H1 (cell line): ENCODE results near the gene RPL37. TPM values are rescaled to one million over a fixed set of nuclear protein-coding genes. Genes with fewer than 3 reads are reported as not detected.

ENCODE experiments used
- CTCF ChIA-PET: fragments of 300-600 bp; sonication (Branson Sonifier 250); formaldehyde crosslinking; loops from one replicate; lab custom pipeline; 2021; ENCODE audit not compliant: partially characterized antibody; lab: Charles Lee
- POLR2A ChIA-PET: fragments of 300-600 bp; sonication (Branson Sonifier 250); formaldehyde crosslinking; loops from one replicate; lab custom pipeline; 2021; ENCODE audit warnings: inconsistent platforms; ENCODE audit not compliant: partially characterized antibody; lab: Charles Lee
- DNase-seq, 2 experiments: peaks; one replicate each; pipeline versions ENCODE4 v3.0.0 to v3.0.0-alpha.2; 2010 to 2022; ENCODE audit warnings: low spot score in 2 of 2, low read depth in 1 of 2, mixed read lengths in 1 of 2
- FAIRE-seq: peaks from 2 replicates; lab custom pipeline; 2011; peaks lifted over from hg19 to GRCh38; lab: Jason Lieb, UNC
- H2AFZ ChIP-seq: 2 replicates; pipeline ENCODE4 v1.8.1; 2012; ENCODE audit warnings: low read length, inconsistent platforms
- H2AK5ac ChIP-seq: 2 replicates; pipeline ENCODE4 v1.6.1; 2013; ENCODE audit warnings: low read depth, low read length
- H2BK120ac ChIP-seq: replicated peaks from 2 replicates; pipeline ENCODE3; 2013; ENCODE audit warnings: low read depth, low read length, inconsistent platforms
- H2BK12ac ChIP-seq: 2 replicates; pipeline ENCODE4 v1.6.1; 2013; ENCODE audit warnings: low read depth, low read length
- H2BK15ac ChIP-seq: 2 replicates; pipeline ENCODE4 v1.6.1; 2013; ENCODE audit warnings: low read length
- H2BK20ac ChIP-seq: 2 replicates; pipeline ENCODE4 v1.6.1; 2013; ENCODE audit warnings: low read length
- H2BK5ac ChIP-seq: 2 replicates; pipeline ENCODE4 v1.6.1; 2013; ENCODE audit warnings: low read depth, low read length
- H3K14ac ChIP-seq: 2 replicates; pipeline ENCODE4 v1.6.1; 2013; ENCODE audit warnings: inconsistent platforms; ENCODE audit not compliant: insufficient read length
- H3K18ac ChIP-seq: 2 replicates; pipeline ENCODE4 v1.6.1; 2013; ENCODE audit warnings: low read length; ENCODE audit errors: extremely low read depth
- H3K23ac ChIP-seq: 2 replicates; pipeline ENCODE4 v1.6.1; 2013; ENCODE audit warnings: inconsistent platforms; ENCODE audit not compliant: insufficient read length
- H3K23me2 ChIP-seq: 2 replicates; pipeline ENCODE4 v1.6.1; 2013; ENCODE audit warnings: low read depth, low read length
- H3K27ac ChIP-seq: 2 replicates; pipeline ENCODE4 v1.6.1; 2011; ENCODE audit warnings: low read depth, low read length, inconsistent platforms
- H3K27me3 ChIP-seq, 4 experiments: replicated peaks in 1 of 4; 1 replicate in 1 of 4; 2 replicates in 3 of 4; pipeline versions ENCODE4 v1.6.1 to v1.8.1; 2011 to 2013; ENCODE audit warnings: low read length in 3 of 4, mild to moderate bottlenecking in 3 of 4, inconsistent platforms in 2 of 4, mixed read lengths in 2 of 4, moderate library complexity in 1 of 4; ENCODE audit not compliant: control insufficient read depth in 3 of 4, insufficient read depth in 3 of 4; ENCODE audit errors: extremely low read depth in 1 of 4
- H3K36me3 ChIP-seq, 4 experiments: 2 replicates each; pipeline versions ENCODE4 v1.6.1 to v1.8.1; 2011 to 2013; ENCODE audit warnings: mild to moderate bottlenecking in 4 of 4, low read length in 3 of 4, moderate library complexity in 2 of 4, control low read depth in 1 of 4, inconsistent platforms in 1 of 4; ENCODE audit not compliant: insufficient read depth in 4 of 4, control insufficient read depth in 2 of 4
- H3K4ac ChIP-seq: replicated peaks from 2 replicates; pipeline ENCODE3; 2013; ENCODE audit warnings: low read length, low read depth, mixed read lengths, inconsistent platforms; ENCODE audit not compliant: insufficient read length
- H3K4me1 ChIP-seq, 4 experiments: replicated peaks in 1 of 4; 1 replicate in 1 of 4; 2 replicates in 3 of 4; pipeline versions ENCODE4 v1.6.1 to v1.8.1; 2011 to 2013; ENCODE audit warnings: low read length in 3 of 4, inconsistent platforms in 2 of 4, mixed read lengths in 1 of 4; ENCODE audit not compliant: insufficient read depth in 4 of 4, control insufficient read depth in 3 of 4
- H3K4me2 ChIP-seq, 2 experiments: 2 replicates each; pipeline versions ENCODE4 v1.6.1 to v1.8.1; 2011 to 2013; ENCODE audit warnings: low read depth in 2 of 2, low read length in 2 of 2, control low read depth in 1 of 2, inconsistent platforms in 1 of 2, mild to moderate bottlenecking in 1 of 2; ENCODE audit not compliant: insufficient read depth in 1 of 2
- H3K4me3 ChIP-seq, 4 experiments: fragments of 200-600, 300-600 bp in 1 of 4; sonication (generic), shearing (Covaris generic), sonication (Bioruptor Twin) in 1 of 4; 2 replicates each; pipeline versions ENCODE4 v1.5.1 to v1.8.1; 2011 to 2016; ENCODE audit warnings: low read length in 4 of 4, low read depth in 3 of 4, control low read depth in 2 of 4, inconsistent platforms in 2 of 4, mild to moderate bottlenecking in 2 of 4, mixed read lengths in 1 of 4, moderate library complexity in 1 of 4; ENCODE audit not compliant: insufficient read depth in 2 of 4; ENCODE audit errors: extremely low read depth in 1 of 4
- H3K56ac ChIP-seq: replicated peaks from 2 replicates; pipeline ENCODE3; 2013; ENCODE audit warnings: low read depth, mild to moderate bottlenecking, mixed read lengths, low read length, inconsistent platforms; ENCODE audit not compliant: insufficient read length
- H3K79me1 ChIP-seq: 2 replicates; pipeline ENCODE4 v1.6.1; 2013; ENCODE audit warnings: low read depth, low read length, control low read depth
- H3K79me2 ChIP-seq, 2 experiments: 2 replicates each; pipeline versions ENCODE4 v1.6.1 to v1.8.1; 2012 to 2013; ENCODE audit warnings: low read length in 2 of 2, mild to moderate bottlenecking in 2 of 2, inconsistent platforms in 1 of 2; ENCODE audit not compliant: insufficient read depth in 2 of 2, control insufficient read depth in 1 of 2
- H3K9ac ChIP-seq, 4 experiments: replicated peaks in 1 of 4; 1 replicate in 1 of 4; 2 replicates in 3 of 4; pipeline versions ENCODE4 v1.6.1 to v1.8.1; 2011 to 2013; ENCODE audit warnings: low read depth in 3 of 4, low read length in 3 of 4, control low read depth in 2 of 4, mild to moderate bottlenecking in 2 of 4, moderate library complexity in 2 of 4, inconsistent platforms in 1 of 4; ENCODE audit errors: extremely low read depth in 1 of 4
- H3K9me3 ChIP-seq, 2 experiments: 2 replicates each; pipeline versions ENCODE4 v1.6.1 to v1.8.1; 2012 to 2013; ENCODE audit warnings: mild to moderate bottlenecking in 2 of 2, moderate library complexity in 2 of 2, control low read depth in 1 of 2, inconsistent platforms in 1 of 2, low read depth in 1 of 2, low read length in 1 of 2, mixed read lengths in 1 of 2; ENCODE audit not compliant: insufficient read depth in 2 of 2
- H4K20me1 ChIP-seq, 2 experiments: replicated peaks in 1 of 2; 2 replicates each; pipeline versions ENCODE3 to v1.8.1; 2011 to 2013; ENCODE audit warnings: inconsistent platforms in 2 of 2, low read length in 2 of 2, mild to moderate bottlenecking in 1 of 2; ENCODE audit not compliant: insufficient read depth in 2 of 2, control insufficient read depth in 1 of 2
- H4K5ac ChIP-seq: 2 replicates; pipeline ENCODE4 v1.6.1; 2013; ENCODE audit warnings: low read length, low read depth, mixed read lengths, inconsistent platforms; ENCODE audit not compliant: insufficient read length
- H4K8ac ChIP-seq: 2 replicates; pipeline ENCODE4 v1.8.0; 2013; ENCODE audit warnings: mild to moderate bottlenecking, moderate library complexity, low read length, inconsistent platforms; ENCODE audit not compliant: insufficient read depth; ENCODE audit errors: extremely low read depth
- H4K91ac ChIP-seq: replicated peaks from 2 replicates; pipeline ENCODE3; 2013; ENCODE audit warnings: low read length, mixed read lengths, inconsistent platforms; ENCODE audit not compliant: insufficient read length
- BRCA1 ChIP-seq: IDR thresholded peaks from 2 replicates; pipeline ENCODE4 v1.6.1; 2012; ENCODE audit warnings: low read depth, low read length, improper control_type of control experiment
- CHD2 ChIP-seq: IDR thresholded peaks from 2 replicates; pipeline ENCODE4 v1.6.1; 2012; ENCODE audit warnings: low read length, improper control_type of control experiment
- CTCF ChIP-seq, 3 experiments: IDR thresholded peaks; 1 replicate in 2 of 3; 2 replicates in 1 of 3; pipeline versions ENCODE4 v1.5.1 to v1.6.1; 2011; ENCODE audit warnings: low read length in 3 of 3, mild to moderate bottlenecking in 3 of 3, inconsistent platforms in 2 of 3, low read depth in 1 of 3, moderate library complexity in 1 of 3; ENCODE audit not compliant: insufficient read depth in 1 of 3; ENCODE audit errors: control extremely low read depth in 1 of 3
- HDAC2 ChIP-seq, 2 experiments: fragments of 300-600 bp in 1 of 2; sonication (generic) in 1 of 2; IDR thresholded peaks; 2 replicates each; pipeline ENCODE4 v1.6.1; 2011 to 2012; ENCODE audit warnings: low read depth in 2 of 2, low read length in 2 of 2, mild to moderate bottlenecking in 2 of 2, moderate library complexity in 2 of 2, borderline replicate concordance in 1 of 2, inconsistent platforms in 1 of 2
- MAFK ChIP-seq: IDR thresholded peaks from 2 replicates; pipeline ENCODE4 v1.6.1; 2012; ENCODE audit warnings: low read depth, mild to moderate bottlenecking, improper control_type of control experiment, low read length
- POLR2A ChIP-seq, 2 experiments: IDR thresholded peaks; 1 replicate in 1 of 2; 2 replicates in 1 of 2; pipeline ENCODE4 v1.6.1; 2011; ENCODE audit warnings: low read depth in 2 of 2, low read length in 2 of 2, mild to moderate bottlenecking in 2 of 2; ENCODE audit errors: control extremely low read depth in 1 of 2
- POLR2AphosphoS5 ChIP-seq: IDR thresholded peaks from 2 replicates; pipeline ENCODE4 v1.6.1; 2011; ENCODE audit warnings: low read depth, low read length
- RAD21 ChIP-seq, 2 experiments: IDR thresholded peaks in 1 of 2; conservative IDR thresholded peaks in 1 of 2; 2 replicates each; pipeline ENCODE4 v1.6.1; 2011; ENCODE audit warnings: low read depth in 2 of 2, low read length in 2 of 2, improper control_type of control experiment in 1 of 2, inconsistent platforms in 1 of 2, mild to moderate bottlenecking in 1 of 2, moderate library complexity in 1 of 2
- SAP30 ChIP-seq: fragments of 300-600 bp; sonication (generic); IDR thresholded peaks from 2 replicates; pipeline ENCODE4 v1.7.1; 2012; ENCODE audit warnings: low read length, moderate library complexity, mild to moderate bottlenecking, inconsistent platforms; ENCODE audit not compliant: insufficient read depth, insufficient replicate concordance
- TBP ChIP-seq: IDR thresholded peaks from 2 replicates; pipeline ENCODE4 v1.6.1; 2011; ENCODE audit warnings: low read depth, low read length, improper control_type of control experiment
- WGBS, 2 experiments: shearing (Covaris generic) in 1 of 2; methylation state at CpG; one replicate each; pipeline versions ENCODE4 v1.1.6 to v1.1.7; 2013 to 2015; ENCODE audit warnings: low lambda C conversion rate in 2 of 2, mixed read lengths in 2 of 2, inconsistent platforms in 1 of 2, low coverage in 1 of 2, missing lambda C conversion rate in 1 of 2; ENCODE audit not compliant: insufficient replicate concordance in 2 of 2, insufficient coverage in 1 of 2, insufficient read length in 1 of 2; ENCODE audit errors: extremely low coverage in 1 of 2, missing lambda C conversion rate in 1 of 2; 5-methylcytosine and 5-hydroxymethylcytosine counted together
- polyA plus RNA-seq, 7 experiments: library from polyadenylated mRNA; depleted of rRNA in 3 of 7; stranded (reverse) in 5 of 7; unstranded in 2 of 7; fragments of >200 nt in 5 of 7; fragments of 200-250 nt in 2 of 7; gene quantifications; 1 replicate in 5 of 7; 2 replicates in 1 of 7; 4 replicates in 1 of 7; pipeline versions ENCODE4 v1.2.1 to v1.2.3, GENCODE V29; 2011 to 2013; ENCODE audit warnings: missing spikeins in 2 of 7, mixed read lengths in 2 of 7
- total RNA-seq: library from RNA; stranded (reverse); fragmentation: NEBNext Ultra II Directional; extraction: Animal tissue kit (Norgen Biotek cat#: 25700); gene quantifications from 2 replicates; pipeline ENCODE4 v1.2.1, GENCODE V29; 2021

RPL37 gene
- total and polyA plus RNA-seq, 2 of the 8 experiments (the other 6 are each of a cell fraction or from before 2014, with no cell fraction given), result 467 to 1,534 TPM

GRCh38 chr5:40828021-40828631 is 6.9 kb downstream of the RPL37 start:
- Histone ChIP-seq H3K79me2 (peaks cover under 1 to 28% of the 10 kb centered on the region in 2 experiments), H3K36me3 (peaks cover 43 to 74% (median 65%) of the 10 kb centered on the region in 4 experiments), H3K14ac (no peak overlapping the region), H3K9me3 (no peaks in the 10 kb centered on the region), H2AFZ (no peak overlapping the region), H3K23me2 (no peaks in the 10 kb centered on the region), H3K79me1 (no peaks in the 10 kb centered on the region), H3K4ac (no peak overlapping the region), H3K27ac (no peak overlapping the region), H4K20me1 (peaks cover 8 to 26% of the 10 kb centered on the region in 2 experiments), H3K4me1 (peaks cover 0 to 2% (median under 1%) of the 10 kb centered on the region in 4 experiments; a peak in 2 of 7 replicates), H3K4me2 (no peak overlapping the region), H2BK12ac (no peak overlapping the region), H3K9ac (no peak overlapping the region), H4K8ac (no peak overlapping the region), H3K18ac (no peak overlapping the region), H4K91ac (no peak overlapping the region), H4K5ac (no peak overlapping the region), H2BK15ac (no peak overlapping the region), H3K27me3 (no peaks in the 10 kb centered on the region), H3K23ac (no peak overlapping the region), H3K56ac (no peak overlapping the region), H3K4me3 (no peak overlapping the region), H2BK20ac (no peak overlapping the region), H2BK5ac (no peak overlapping the region), H2AK5ac (no peak overlapping the region), H2BK120ac (no peak overlapping the region)
- ChIA-PET POLR2A (interaction anchor here (1.3 to 16.9 kb wide), 10 partner anchors 11 to 85 kb away, joined by 3 to 372 read pairs (median 9); partner anchors contain the start of gene CARD6), CTCF (interaction anchor here (0.6 kb wide), 1 partner anchor 111 kb away, joined by 3 read pairs; no protein-coding TSS in a partner anchor)
- FAIRE-seq (no peak), DNase-seq (no peak)
- 93% methylated on average over 3 of the region's 3 CpGs; no CpG with 5 or more reads in 1 of the 2 experiments for WGBS, 2 experiments
- TF ChIP-seq RAD21 (IDR thresholded peaks at IDR 0.05 in 1 of 2, conservative IDR thresholded peaks at IDR 0.05 in 1 of 2; ENCODE audit: low read depth in 2 of 2, low read length in 2 of 2) (no peak), HDAC2 (IDR thresholded peaks at IDR 0.05; ENCODE audit: borderline replicate concordance in 1 of 2, low read depth in 2 of 2, low read length in 2 of 2) (no peak), POLR2AphosphoS5 (peak; percentile 66; the same call in 1 of the 2 replicates), CHD2 (no peak), TBP (no peak), POLR2A (IDR thresholded peaks at IDR 0.05; ENCODE audit: control extremely low read depth in 1 of 2, low read depth in 2 of 2, low read length in 2 of 2) (peak in 1 of 2 experiments; percentile 37; a peak in 1 of 3 replicates), MAFK (no peak), BRCA1 (no peak), SAP30 (no peak), CTCF (IDR thresholded peaks at IDR 0.05; ENCODE audit: control extremely low read depth in 1 of 3, insufficient read depth in 1 of 3, low read depth in 1 of 3, low read length in 3 of 3) (no peak)
